Activated CD8-positive, alpha-beta memory T cell treated with anti-CD3 and anti-CD28 coated beads for 4 hours (primary cell): ENCODE measurements around the gene TAOK1.
"Not testable (repeated sequence)": the region's sequence is repeated elsewhere in the genome, so short reads cannot be mapped to it uniquely, and the experiment has no call there.

Experiments
- DNase-seq, 2 donors: peaks; one replicate each; pipeline ENCODE4 v3.0.0-alpha.2; 2020; ENCODE audit warnings: low read depth in 2 of 2

Gene TAOK1

GRCh38 chr17:29546830-29547229 lies 156.7 kb downstream of the TAOK1 start:
- DNase-seq = no peak

- no peak for DNase-seq
Measured at GRCh38 chr17:29549177-29549923, 159.2 kb downstream of the TAOK1 start.

GRCh38 chr17:29555840-29556239 lies 165.7 kb downstream of the TAOK1 start:
- no peak for DNase-seq

- DNase-seq = no peak
Measured at GRCh38 chr17:29557085-29557738, 167.0 kb downstream of the TAOK1 start.

- no peak for DNase-seq
Measured at GRCh38 chr17:29557739-29558116, 167.6 kb downstream of the TAOK1 start.

- DNase-seq = not testable (repeated sequence)
Measured at GRCh38 chr17:29558139-29558538, 168.0 kb downstream of the TAOK1 start.

- no peak for DNase-seq
Measured at GRCh38 chr17:29559640-29560039, 169.5 kb downstream of the TAOK1 start.

- DNase-seq = no peak
Measured at GRCh38 chr17:29560316-29560715, 170.2 kb downstream of the TAOK1 start.

GRCh38 chr17:29561554-29562517 lies 171.7 kb downstream of the TAOK1 start:
- no peak for DNase-seq

GRCh38 chr17:29562615-29563014 lies 172.5 kb downstream of the TAOK1 start:
- DNase-seq = no peak

GRCh38 chr17:29563816-29564215 lies 173.7 kb downstream of the TAOK1 start:
- no peak for DNase-seq

- no peak for DNase-seq
Measured at GRCh38 chr17:29565643-29566472, 175.7 kb downstream of the TAOK1 start.

GRCh38 chr17:29566473-29567303 lies 176.5 kb downstream of the TAOK1 start, which contains the start of gene ABHD15:
Gene ABHD15 (minus strand): TSS chr17:29567037. CDS start chr17:29566966, 71 bp downstream.
- DNase-seq = no peak

GRCh38 chr17:29567304-29567553 lies 177.1 kb downstream of the TAOK1 start:
- DNase-seq = no peak

GRCh38 chr17:29567554-29568330 lies 177.6 kb downstream of the TAOK1 start:
- peak; percentile 43 to 51 for DNase-seq

- DNase-seq = peak; percentile 84
Measured at GRCh38 chr17:29568331-29569244, 178.4 kb downstream of the TAOK1 start, which contains the start of gene TP53I13. Gene TP53I13 (plus strand): TSS chr17:29568701. CDS start chr17:29568759, 58 bp downstream.

- DNase-seq = no peak
Measured at GRCh38 chr17:29569245-29569950, 179.2 kb downstream of the TAOK1 start.

- DNase-seq = no peak
Measured at GRCh38 chr17:29570521-29570920, 180.4 kb downstream of the TAOK1 start.
